Fibroblast of skin of left biceps (primary cell): ENCODE results near the gene CTIF.

Experiments used
- DNase-seq, 2 experiments: peaks; one replicate each; pipeline ENCODE4 v3.0.0-alpha.2; 2013; ENCODE audit warnings: low read depth in 2 of 2

Gene CTIF

GRCh38 chr18:48851599-48851960, 312.7 kb downstream of the CTIF start:
- DNase-seq: no peak

GRCh38 chr18:48852292-48852691, 313.5 kb downstream of the CTIF start:
- DNase-seq: no peak

DNA sequence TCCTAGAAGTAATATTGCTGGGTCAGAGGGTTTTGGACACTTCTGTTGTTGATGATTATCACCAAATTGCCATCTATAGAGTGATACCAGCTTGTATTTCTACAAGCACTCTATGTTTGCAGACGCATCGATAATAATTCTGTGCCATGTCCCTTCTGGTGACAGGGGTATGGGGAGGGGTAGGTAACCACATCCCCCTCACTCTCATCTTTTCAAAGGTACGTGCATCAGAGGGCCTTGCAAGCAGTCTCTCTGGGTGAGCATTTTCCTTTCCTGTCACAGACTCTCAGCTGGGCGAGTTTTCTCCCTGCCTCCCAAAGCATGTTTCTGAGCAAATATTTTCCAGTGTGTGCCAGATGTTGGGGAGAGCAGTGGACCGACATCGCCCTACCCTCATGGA, 314.0 kb downstream of the CTIF start:
- no peak for DNase-seq

DNA sequence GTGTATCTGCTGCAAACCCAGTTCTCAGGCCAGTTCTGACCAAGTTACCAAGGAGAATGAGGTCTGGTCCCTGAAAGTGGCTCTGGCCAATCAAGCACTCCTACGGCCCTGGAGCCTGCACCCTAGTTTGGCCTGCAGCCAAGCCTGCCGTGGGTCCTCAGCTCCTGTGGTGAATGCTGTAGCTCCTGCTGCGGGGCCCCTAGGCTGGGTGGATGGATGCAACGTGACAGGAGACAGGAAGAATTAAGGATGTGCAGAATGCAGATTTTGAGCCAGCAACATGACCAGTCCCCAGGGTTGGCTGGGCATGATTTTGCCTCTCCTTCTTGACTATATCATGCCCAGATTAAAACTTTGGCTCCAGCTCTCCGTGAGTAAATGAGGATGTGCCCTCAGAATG, 314.8 kb downstream of the CTIF start:
- DNase-seq: no peak

DNA sequence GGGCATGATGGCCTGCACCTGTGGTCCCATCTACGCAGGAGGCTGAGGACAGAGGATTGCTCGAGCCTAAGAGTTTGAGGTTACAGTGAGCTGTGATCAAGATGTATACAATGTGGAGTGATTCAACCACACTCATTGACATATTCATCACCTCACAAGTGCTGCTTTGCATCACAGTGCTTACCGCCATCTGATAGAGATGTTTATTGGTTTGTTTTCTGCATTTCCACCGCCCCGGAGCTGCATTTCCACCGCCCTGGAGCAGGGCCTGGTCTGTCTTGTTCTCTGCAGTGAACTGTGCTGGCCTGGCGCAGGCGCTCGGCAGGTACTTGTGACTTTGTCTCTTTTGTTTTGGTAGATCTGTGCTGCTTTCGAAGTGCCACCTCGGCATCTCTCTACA, 315.9 kb downstream of the CTIF start:
- no peak for DNase-seq

- no peak for DNase-seq
Measured at GRCh38 chr18:48855422-48856377, 316.9 kb downstream of the CTIF start.

GRCh38 chr18:48857023-48857694, 318.3 kb downstream of the CTIF start:
- no peak for DNase-seq

DNA sequence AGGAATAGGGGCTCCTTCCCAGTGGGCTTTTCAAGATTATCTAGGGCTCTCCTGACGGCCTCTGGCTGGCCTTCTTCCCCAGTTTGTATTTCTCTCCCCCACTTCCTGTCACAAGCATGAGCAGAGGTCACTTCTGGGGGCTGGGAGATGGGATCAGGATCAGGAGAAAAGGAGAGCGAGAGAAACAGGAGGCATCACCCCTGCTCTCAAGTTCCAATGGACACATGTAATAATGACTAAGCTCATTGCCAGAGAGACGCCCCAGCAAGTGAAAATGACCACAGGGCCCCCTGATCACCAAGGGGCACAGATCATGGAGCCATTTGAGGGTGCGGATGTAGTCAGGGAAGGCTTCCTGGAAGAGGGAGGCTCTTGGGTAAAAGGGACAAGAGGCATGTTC, 319.8 kb downstream of the CTIF start:
- no peak for DNase-seq

DNA sequence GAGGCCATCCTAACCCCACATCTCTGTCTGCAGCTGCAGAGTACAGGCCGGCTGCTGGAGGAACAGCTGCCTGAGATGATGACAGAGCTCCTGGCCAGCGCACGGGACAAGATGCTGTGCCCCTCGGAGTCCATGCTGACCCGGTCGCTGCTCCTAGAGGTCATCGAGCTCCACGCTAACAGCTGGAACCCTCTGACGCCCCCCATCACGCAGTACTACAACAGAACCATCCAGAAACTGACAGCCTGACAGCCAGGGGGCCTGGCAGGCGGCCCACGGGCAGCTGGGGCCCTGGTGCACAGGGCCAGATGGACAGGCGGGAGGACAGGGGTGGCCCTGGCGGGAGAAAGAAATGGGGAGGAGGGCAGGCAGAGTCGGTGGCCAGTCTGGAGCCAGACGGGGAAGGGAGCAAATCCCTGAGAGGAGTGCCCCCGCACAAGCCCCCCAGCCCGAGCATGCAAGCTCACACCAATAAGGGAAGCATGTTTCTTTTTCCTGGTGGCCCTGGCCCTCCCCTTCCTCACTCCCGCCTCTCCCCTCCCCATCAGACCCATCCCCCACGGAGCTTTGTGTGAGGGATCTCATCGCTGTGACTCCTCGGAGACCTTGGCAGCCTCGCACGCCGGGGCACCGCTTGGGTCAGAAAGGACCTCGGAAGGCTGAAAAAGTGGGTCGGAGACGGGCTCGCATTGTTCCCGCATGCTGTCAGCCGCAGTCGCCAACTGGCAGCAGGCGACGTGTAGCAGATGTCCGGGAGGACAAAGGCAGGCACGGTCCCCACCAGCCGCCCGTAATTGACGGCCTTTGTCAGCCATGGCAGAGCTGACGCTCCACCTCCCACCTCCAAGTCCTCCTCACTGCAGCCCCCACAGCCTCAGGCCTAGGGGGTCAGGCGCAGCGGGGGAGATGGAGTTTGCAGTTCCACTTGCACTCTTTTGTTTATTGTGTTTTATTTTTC, 320.8 kb downstream of the CTIF start:
- no peak for DNase-seq

GRCh38 chr18:48860269-48861180, 321.7 kb downstream of the CTIF start:
- DNase-seq: no peak

GRCh38 chr18:48861181-48861708, 322.4 kb downstream of the CTIF start:
- DNase-seq: no peak

GRCh38 chr18:48862132-48862531, 323.3 kb downstream of the CTIF start:
- DNase-seq: no peak

- no peak for DNase-seq
Measured at GRCh38 chr18:48862678-48863270, 323.9 kb downstream of the CTIF start.

GRCh38 chr18:48863432-48864065, 324.7 kb downstream of the CTIF start:
- no peak for DNase-seq

DNA sequence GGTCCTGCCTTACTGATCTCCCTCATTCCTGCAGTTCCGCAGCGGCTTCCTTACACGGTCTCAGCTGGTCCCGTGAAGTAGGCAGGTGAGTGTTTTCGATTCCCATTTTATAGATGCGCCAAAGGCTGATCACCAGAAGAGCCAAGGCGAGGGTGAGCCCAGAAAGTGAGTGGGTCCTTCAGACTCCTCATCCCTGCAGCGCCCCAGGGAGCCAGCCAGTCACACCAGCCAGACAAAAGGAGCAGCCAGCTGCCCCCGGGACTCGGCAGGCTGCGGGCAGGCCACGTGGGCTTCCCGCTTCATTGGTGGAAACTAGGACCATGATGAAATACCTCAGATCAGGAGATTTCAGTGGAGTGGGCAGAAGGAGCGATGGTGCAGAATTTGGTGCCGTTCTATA, 326.0 kb downstream of the CTIF start:
- no peak for DNase-seq

DNA sequence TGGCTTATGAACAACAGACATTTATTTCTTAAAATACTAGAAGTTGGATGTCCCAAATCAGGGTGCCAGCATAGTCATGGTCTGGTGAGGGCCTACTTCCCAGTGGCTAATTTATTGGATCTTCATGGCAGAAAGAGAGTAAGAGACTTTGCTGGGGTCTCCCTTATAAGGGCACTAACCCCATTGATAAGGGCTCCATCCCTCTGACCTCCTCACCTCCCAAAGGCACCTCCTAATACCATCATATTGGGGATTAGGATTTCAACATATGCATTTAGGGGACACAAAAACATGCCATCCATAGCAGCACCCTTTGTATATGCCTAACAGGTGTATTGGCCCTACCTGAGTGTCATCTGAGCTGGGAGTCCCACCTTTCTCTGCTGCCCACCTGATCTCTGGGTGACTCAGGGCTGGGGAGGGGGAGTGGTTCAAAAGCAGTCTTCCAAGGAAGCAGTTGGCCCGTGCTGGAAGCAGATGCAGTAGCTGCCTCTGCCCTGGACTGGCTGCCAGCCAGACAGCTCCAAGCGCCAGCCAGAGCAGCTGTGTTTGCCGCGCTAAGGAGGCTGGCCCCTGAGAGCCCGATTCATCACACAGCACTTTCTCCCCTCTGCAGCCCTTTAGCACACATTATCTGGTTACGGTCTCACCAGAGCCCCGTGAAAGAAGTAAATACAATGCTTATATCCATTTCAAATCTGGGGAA, 327.4 kb downstream of the CTIF start:
- peak; percentile 15 to 22 for DNase-seq

DNA sequence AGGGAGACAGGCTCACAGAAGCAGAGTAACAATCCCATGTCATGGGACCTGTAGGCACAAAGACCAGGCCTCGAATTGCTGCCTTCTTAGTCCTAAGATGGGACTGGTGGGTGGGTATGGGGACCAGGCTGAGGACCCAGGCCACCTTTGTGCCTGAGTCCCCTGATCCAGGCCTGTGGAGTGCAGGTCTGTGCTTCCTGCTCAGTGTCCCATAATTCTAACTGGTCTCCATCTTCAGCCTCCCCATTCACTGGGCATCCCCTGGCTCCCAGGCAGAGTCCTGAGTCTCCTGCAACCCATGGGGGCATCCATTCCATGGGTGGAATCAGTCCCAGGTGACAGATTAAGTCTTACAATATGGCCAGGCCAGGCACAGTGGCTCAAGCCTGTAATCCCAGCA, 328.0 kb downstream of the CTIF start:
- DNase-seq: no peak

DNA sequence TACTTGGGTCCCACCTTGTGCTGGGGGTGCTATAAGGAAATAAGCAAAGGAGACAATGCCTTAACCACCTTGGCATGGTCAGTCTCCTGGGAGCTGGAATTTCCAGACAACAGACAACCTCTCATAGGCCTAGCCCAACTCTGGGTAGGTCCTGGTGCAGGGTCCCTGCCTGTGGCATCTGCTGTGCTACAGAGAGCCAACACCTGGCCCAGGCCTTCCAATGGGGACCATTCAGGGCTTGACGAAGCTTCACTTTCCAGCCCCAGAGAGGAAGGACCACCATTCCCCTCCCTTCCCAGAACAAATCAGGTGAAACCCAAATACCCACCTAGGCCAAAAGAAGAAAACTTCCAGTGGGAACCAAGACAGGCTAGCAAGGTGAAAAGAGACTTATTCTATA, 329.1 kb downstream of the CTIF start:
- no peak for DNase-seq
